GM23338 (cell line): Measurements from ENCODE around the gene ZNF410.

Source experiments
- EZH2 ChIP-seq: fragments of 200-600 bp; sonication (generic); IDR thresholded peaks from one replicate; pipeline ENCODE4 v1.8.0; 2017; ENCODE audit warnings: antibody characterized with exemption, mild to moderate bottlenecking, low read depth; ENCODE audit not compliant: unreplicated experiment
- JUNB ChIP-seq: IDR thresholded peaks from one replicate; pipeline ENCODE4 v1.6.1; 2016; ENCODE audit warnings: antibody characterized with exemption; ENCODE audit not compliant: unreplicated experiment
- POLR2AphosphoS5 ChIP-seq: IDR thresholded peaks from 2 replicates; pipeline ENCODE4 v1.6.1; 2016; ENCODE audit warnings: antibody characterized with exemption, low read depth
- STAT1 ChIP-seq: IDR thresholded peaks from one replicate; pipeline ENCODE4 v1.6.1; 2016; ENCODE audit warnings: antibody characterized with exemption; ENCODE audit not compliant: unreplicated experiment
- TF ChIP-seq, protein P1 (sequence below), 2 experiments: fragments of 200-600 bp in 1 of 2; sonication (generic) in 1 of 2; conservative IDR thresholded peaks; 2 replicates each; pipeline versions ENCODE4 v1.5.1 to v1.6.1; 2016 to 2017; ENCODE audit warnings: antibody characterized with exemption in 2 of 2, low read depth in 2 of 2, mild to moderate bottlenecking in 2 of 2, moderate library complexity in 1 of 2

DNA sequence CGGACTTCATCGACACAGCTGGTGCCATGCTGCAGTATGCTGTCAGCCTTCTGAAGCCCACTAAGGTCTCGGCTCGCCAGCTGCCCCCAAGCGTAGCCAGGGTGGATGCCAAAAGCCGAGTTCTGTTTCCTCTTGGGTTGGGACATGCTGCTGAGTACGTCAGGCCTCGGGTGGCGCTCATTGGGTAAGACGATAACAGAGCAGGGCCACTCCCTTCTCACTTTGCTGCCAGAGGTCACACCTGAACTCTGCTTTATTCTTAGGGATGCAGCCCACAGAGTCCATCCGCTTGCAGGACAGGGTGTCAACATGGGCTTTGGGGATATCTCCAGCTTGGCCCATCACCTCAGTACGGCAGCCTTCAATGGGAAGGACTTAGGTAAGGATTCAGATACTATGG, 74.5 kb downstream of the ZNF410 start:
- TF ChIP-seq POLR2AphosphoS5: no peak
- TF ChIP-seq, protein P1, sequence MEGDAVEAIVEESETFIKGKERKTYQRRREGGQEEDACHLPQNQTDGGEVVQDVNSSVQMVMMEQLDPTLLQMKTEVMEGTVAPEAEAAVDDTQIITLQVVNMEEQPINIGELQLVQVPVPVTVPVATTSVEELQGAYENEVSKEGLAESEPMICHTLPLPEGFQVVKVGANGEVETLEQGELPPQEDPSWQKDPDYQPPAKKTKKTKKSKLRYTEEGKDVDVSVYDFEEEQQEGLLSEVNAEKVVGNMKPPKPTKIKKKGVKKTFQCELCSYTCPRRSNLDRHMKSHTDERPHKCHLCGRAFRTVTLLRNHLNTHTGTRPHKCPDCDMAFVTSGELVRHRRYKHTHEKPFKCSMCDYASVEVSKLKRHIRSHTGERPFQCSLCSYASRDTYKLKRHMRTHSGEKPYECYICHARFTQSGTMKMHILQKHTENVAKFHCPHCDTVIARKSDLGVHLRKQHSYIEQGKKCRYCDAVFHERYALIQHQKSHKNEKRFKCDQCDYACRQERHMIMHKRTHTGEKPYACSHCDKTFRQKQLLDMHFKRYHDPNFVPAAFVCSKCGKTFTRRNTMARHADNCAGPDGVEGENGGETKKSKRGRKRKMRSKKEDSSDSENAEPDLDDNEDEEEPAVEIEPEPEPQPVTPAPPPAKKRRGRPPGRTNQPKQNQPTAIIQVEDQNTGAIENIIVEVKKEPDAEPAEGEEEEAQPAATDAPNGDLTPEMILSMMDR (conservative IDR thresholded peaks at IDR 0.05; ENCODE audit: low read depth in 2 of 2): no peak
- TF ChIP-seq EZH2: no peak
- no peak for TF ChIP-seq STAT1
- no peak for TF ChIP-seq JUNB
